GM21528 (cell line): ENCODE data around the gene HECTD1.
"Not testable (repeated sequence)": the region's sequence is repeated elsewhere in the genome, so short reads cannot be mapped to it uniquely, and the experiment has no call there.

ENCODE experiments used
- ATAC-seq: cut with Tn5 transposase; IDR thresholded peaks from one replicate; pipeline ENCODE4 v1.9.1; 2021; ENCODE audit warnings: mild to moderate bottlenecking, moderate library complexity; ENCODE audit not compliant: unreplicated experiment, low FRiP score

HECTD1 gene

DNA sequence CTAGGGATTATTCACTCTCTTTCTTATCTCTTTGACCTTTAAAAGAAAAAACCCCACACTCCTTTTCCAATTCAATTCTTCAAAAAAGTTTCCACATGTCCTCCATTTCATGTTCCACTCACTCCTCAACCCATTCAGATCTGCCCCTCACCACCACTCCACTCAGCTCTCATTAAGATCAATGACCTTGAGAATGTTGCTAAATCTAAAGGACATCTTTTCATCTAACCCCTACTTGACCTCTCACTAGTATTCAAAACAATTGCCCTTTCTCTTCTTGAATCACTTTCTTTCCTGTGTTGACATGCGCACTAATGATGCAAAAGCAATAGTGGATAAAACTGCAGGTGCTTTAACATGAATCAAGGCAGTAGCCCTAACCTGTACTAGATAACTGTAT, 9.9 kb downstream of the HECTD1 start:
- no peak for ATAC-seq

DNA sequence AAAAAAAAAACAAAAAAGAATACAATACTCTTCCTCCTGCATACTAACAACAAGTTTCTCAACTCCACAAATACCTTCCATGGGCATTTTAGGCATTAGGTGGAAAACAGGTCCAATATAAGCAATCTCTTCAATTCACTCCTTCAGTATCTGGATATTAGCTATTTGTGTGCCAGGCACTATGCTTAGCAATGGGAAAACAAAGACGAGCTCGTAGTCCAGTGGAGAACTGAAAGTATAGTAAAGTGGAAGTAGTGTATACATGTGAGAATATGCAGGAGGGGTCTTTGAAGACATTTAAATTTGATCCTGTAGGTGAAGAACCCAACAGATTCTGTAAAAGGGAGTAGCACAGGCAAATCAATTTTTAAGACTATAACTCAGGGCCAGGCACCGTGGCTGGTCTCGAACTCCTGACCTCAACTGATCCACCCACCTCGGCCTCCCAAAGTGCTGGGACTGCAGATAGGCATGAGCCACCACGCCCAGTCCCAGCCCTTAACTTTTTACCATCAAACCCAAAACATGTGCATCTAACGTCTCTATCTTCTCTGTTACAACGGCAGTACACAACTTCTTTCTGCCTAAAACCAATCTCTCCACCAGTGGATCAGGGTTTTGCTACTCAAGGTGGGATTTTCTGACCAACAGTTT, 10.6 kb downstream of the HECTD1 start:
- ATAC-seq = no peak

DNA sequence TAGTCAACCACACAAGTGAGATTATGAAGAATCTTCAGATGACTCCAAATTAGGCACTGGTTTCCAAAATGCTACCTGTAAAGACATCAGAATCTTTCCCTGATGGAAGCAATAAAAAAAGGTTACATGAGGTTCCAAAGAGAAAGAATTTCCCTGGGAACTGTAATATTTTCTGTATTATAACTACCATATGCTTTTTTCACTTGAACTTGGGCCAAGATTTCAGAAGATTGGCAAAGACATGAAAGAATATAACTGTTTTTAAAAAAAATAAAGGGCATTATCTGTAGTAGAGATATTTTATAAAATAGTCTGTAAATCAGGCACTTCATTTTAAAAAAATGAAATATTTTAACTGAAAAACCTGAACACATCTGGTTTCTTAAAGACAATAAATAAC, 12.9 kb downstream of the HECTD1 start:
- ATAC-seq = no peak

DNA sequence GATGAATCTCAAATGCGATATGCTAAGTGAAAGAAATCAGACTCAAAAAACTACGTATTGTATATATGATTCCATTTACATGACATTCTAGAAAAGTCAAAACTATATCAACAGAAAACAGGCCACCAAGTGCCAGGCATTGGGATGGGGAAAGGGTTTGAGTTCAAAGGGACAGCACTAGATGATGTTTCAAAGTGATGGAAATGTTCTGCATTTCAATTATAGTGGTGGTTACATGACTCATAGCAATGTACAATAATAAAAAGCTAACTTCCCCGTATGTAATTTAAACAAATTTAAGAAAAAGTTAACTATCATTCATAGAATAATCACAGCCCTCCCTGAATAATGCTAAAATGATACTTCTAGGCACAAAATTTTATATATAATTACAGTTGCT, 13.5 kb downstream of the HECTD1 start:
- no peak for ATAC-seq

DNA sequence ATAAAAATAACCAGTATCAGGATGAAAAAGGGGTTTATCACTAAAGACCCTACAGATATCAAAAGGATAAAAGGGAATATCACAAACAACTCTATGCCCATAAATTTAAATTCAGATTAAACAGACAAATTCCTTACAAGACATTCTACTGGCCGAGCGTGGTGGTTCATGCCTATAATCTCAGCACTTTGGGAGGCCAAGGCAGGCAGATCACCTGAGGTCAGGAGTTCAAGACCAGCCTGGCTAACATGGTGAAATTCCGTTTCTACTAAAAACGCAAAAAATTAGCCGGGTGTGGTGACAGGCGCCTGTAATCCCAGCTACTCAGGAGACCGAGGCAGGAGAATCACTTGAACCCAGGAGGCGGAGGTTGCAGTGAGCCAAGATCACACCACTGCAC, 15.0 kb downstream of the HECTD1 start:
- not testable (repeated sequence) for ATAC-seq

DNA sequence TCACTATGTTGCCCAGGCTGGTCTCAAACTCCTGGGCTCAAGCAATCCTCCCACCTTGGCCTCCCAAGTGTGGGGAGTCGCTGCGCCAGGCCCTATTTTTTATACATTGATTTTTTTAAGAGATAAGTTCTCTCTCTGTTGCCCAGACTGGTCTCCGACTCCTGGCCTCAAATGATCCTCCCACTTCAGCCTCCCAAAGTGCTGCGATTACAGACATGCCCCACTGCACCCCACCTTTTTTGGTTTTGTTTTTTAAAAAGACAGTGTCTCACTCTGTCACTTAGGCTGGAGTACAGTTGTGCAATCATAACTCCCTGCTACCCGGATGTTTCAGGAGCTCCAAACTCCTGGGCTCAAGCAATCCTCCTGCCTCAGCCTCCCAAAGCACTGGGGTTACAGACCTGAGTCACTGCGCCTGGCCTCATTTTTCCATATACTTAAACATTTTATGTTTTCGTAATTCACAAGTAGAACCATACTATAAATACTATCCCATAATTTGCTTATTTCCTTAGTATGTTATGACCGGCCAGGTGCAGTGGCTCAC, 16.8 kb downstream of the HECTD1 start:
- ATAC-seq = no peak

DNA sequence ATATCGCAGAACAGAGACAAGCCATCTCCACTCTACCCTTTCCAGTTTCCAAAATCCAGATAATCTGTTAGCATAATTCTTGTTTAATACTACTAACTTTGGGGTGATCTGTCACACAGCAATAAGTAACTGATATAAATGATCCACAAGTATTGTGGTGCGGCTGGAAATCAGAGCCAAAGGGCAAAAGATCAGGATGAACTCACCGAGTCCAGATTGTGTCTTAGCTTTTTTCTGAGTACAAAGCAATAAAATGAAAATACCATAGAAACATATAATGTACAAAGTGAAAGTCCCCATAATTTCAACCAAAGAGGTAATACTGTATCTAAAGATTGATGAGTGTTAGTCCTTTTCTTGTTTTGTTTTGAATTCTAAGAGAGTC, 17.4 kb downstream of the HECTD1 start:
- no peak for ATAC-seq

DNA sequence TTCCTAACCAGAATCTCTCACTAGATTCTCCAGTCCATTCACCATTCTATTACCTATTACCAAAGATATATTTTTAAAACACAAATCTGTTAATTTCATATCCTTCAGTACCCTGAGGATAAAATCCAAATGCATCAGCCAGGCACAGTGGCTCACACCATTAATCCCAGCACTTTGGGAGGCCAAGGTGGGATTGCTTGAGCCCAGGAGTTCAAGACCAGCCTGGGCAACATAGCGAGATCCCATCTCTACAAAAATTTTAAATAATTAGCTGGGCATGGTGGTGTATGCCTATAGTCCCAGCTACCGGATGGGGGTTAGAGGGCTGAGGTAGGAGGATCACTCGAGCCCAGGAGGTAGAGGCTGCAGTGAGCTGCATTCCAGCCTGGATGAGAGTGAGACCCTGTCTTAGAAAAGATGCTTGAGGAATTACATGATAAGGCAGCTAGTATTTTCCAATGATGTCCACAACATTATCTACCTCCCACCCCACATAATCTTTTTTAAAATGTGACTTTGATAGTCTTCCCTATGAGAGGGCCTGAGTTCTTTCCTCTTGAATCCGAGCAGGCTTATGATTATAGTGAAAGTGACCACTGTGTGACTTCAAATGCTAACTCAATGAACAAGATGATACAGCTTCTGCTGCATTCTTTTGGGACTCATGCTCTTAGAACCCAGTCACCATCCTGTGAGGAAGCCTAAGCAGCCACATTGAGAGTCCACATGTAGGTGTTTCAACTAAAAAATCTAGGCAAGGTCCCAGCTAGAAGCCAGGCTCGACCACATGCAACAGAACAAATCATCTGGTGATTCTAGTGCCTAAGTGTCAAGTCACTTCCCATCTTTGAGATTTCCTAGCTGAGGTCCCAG, 18.0 kb downstream of the HECTD1 start:
- ATAC-seq = no peak

DNA sequence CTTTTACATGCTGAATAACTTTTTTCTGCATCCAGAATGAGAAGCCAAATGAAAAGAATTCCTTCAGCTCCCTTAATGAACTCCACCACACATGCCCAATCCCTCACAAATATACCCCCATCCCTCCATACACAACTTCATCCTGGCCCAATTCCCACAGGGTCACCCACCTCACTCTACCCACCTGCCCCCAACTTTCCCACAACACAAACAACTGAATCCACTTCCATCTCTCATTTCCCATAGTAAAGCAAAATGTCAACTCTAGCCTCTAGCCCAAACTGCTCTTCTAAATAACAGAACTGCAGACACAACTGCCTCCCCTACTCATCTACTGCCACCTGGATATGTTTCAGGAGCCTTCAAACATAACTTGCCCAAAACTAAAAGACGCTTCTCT, 18.8 kb downstream of the HECTD1 start:
- ATAC-seq = no peak

DNA sequence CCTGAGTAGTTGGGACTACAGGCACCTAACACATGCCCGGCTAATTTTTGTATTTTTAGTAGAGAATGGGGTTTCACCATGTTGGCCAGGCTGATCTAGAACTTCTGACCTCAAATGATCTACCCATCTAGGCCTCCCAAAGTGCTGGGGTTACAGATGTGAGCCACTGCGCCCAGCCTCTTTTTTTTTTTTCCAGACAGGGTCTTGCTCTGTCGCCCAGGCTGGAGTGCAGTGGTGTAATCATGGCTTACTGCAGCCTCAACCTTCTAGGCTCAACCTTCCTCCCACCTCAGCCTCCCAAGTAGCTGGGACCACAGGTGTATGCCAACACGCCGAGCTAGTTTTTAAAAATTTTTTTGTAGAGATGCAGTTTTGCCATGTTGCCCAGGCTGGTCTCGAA, 25.6 kb downstream of the HECTD1 start:
- not testable (repeated sequence) for ATAC-seq

DNA sequence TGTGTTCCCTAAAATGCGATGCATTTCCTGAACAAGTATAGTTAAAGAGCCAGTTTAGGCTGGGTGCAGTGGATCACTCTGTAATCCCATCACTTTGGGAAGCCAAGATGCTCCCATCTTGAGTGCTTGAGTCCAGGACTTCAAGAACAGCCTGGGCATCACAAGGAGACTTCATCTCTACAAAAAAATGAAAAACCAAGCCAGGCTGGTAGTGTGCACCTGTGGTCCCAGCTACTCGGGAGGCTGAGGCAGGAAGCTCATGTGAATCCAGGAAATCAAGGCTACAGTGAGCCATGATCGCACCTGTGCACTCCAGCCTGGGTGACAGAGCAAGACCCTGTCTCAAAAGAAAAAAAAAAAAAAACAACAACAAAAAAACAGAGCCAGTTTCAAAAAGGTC, 26.3 kb downstream of the HECTD1 start:
- no peak for ATAC-seq

DNA sequence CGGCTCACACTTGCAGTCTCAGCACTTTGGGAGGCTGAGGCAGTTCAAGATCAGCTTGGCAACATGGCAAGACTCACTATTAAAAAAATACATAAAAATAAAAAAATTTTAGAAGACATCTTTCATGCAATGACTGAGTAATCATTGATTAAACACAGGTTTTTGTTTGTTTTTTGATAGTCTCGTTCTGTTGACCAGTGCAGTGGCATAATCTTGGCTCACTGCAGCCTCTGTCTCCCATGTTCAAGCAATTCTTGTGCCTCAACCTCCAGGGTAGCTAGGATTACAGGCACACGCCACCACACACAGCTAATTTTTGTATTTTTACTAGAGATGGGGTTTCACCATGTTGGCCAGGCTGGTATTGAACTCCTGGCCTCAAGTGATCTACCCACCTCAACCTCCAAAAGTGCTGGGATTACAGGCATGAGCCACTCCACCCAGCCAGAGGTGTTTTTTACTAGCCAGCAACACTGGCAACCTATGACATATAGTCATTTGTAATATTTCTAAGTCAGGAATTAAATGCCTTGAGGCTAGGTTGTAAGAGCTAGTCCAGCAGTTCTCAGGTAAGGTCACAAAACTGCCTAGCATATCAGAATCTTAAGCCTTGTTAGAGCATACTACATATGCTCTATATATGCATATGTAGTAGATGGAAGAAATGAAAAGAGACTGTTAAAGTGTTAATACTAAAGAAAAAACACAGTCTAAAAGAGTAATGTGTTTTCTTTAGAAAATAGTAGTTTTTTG, 27.1 kb downstream of the HECTD1 start:
- no peak for ATAC-seq

DNA sequence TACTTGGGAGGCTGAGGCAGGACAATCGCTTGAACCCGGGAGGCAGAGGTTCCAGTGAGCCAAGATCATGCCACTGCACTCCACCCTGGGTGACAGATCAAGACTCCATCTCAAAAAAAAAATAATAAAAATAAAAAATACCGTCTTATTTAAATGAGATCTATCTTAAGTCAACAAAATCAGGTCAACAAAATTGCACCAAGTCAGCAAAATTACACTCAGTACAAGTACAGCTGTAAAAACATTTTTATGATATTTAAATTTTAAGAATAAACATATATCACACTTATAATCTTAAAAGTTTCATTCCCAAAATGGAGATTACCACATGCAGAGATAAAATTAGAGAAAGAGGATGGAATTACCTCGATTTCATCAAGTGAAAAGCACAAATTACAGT, 33.2 kb downstream of the HECTD1 start:
- no peak for ATAC-seq

DNA sequence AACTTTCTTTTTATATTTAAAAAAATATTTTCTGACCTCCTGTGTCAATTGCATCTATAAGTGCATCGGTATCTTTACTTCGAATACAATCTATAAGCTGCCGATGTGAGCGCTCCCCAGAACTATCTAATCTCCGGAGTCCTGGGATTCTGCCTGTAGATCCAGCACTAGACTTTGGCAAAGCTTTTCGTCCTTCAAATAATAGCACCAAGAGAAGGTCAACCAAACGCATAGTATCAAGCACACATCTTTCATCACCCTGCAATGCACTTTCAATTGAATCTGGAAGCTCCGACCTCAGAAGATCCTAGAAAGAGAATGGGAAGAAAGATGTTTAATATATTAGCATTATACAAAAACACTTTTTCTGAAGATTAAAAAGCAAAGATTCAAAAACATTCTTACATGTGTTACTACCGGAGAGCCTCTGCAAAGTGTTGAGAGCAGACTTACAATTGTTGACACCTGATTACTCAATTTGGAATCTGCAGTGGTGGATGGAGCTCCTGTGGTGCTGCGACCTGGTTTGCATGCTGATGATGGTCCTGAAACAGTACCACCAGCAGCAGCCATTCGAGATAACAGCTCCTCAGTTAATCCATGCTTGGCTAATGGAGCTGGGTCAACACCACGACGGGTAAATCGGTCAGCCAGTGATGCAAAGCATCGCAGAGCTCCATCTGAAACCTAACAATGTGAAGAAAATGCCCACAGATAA, 34.3 kb downstream of the HECTD1 start:
- no peak for ATAC-seq

DNA sequence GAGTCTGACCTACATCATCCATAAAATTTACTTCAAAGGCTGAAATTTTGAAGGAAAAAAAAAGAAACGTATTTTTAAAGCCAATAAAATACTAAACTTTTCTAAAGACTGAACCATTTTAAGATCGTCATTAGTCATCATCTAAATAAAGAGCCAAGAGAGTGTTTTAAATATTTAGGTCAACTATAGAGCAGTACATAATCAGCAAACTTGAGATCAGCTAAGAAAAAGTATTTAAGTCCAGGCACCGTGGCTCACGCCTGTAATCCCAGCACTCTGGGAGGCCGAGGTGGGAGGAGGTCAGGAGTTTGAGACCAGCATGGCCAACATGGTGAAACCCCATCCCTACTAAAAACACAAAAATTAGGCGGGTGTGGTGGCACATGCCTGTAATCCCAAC, 35.5 kb downstream of the HECTD1 start:
- no peak for ATAC-seq

DNA sequence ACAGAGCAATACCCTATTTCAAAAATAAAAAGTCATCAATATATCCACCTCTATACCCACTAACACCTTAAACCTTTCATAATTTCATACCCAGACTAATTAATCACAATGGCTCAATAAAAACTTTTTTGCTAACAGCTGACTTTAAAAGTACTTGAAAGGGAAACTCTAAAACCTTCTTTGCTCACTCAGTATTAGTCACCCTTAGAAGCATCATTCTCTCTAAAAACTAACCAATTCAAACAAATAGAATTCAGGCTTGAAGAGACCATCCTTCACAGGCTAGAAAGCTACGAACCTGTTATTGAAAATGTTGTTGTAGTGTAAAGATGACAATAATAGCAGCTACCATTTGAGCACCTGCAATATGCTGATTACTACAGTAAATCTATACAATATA, 37.2 kb downstream of the HECTD1 start:
- ATAC-seq = no peak

DNA sequence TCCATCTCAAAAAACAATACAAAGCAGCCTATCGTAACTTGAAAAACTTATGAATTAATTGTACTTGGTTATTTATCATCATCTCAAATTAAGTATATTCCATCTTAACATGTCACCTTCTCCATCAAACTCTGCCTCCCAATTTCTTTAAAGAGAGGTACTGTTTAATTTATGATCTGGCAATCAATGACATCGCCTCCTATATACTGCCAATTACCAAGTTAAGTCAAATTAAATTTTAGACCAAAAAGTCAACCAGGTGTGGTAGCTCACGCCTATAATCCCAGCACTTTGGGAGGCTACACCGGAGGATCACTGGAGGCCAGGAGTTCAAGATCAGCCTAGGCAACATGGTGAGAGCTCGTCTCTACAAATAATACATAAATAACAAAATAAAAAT, 37.7 kb downstream of the HECTD1 start:
- no peak for ATAC-seq

DNA sequence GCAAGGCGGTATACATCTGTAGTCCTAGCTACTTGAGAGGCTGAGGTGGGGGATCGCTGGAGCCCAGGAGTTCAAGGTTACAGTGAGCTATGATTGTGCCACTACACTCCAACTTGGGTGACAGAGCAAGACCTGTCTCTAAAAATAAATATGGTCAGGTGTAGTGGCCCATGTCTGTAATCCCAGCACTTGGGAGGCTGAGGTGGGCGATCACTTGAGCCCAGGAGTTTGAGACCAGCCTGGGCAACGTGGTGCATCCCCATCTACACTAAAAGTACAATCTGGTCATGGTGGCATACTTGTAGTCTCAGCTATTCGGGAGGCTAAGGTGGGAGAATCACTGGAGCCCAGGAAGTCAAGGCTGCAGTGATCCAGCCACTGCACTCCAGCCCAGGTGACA, 40.6 kb downstream of the HECTD1 start:
- no peak for ATAC-seq

DNA sequence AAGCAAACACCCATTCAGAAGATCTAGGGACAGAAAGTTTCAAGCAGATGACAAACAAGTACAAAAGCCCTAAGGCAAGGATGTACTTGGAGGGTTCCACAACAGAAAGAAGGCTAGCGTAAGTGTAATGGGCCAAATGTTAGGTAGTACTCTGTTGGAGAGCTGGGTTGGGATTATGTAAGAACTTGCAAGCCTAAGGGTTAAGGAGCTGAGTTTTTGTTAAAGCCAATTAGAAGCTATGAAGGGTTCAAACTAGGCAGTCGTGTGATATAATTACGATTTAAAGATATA, 41.4 kb downstream of the HECTD1 start:
- ATAC-seq = no peak

DNA sequence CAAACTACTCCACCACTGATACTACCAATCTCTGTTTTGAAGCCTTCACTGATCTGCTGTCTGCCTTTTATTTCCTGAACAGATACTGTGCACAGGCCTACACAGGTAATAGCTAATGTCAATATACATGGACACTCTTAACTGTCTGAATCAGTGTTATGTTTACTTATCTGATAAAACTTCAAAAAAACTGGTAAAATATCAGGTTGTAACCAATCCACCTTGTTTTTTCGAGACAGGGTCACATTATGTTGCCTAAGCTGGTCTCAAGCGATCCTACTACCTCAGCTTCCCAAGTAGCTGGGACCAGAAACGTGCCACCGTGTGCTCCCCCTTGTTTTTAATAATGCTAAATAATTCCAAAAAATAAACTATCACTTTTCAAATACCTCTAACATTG, 43.5 kb downstream of the HECTD1 start:
- ATAC-seq = no peak
